Measurements from ENCODE around the gene CSAG1.
"Not testable (repeated sequence)": the region's sequence is repeated elsewhere in the genome, so short reads cannot be mapped to it uniquely, and the experiment has no call there.

The CSAG1 gene

DNA sequence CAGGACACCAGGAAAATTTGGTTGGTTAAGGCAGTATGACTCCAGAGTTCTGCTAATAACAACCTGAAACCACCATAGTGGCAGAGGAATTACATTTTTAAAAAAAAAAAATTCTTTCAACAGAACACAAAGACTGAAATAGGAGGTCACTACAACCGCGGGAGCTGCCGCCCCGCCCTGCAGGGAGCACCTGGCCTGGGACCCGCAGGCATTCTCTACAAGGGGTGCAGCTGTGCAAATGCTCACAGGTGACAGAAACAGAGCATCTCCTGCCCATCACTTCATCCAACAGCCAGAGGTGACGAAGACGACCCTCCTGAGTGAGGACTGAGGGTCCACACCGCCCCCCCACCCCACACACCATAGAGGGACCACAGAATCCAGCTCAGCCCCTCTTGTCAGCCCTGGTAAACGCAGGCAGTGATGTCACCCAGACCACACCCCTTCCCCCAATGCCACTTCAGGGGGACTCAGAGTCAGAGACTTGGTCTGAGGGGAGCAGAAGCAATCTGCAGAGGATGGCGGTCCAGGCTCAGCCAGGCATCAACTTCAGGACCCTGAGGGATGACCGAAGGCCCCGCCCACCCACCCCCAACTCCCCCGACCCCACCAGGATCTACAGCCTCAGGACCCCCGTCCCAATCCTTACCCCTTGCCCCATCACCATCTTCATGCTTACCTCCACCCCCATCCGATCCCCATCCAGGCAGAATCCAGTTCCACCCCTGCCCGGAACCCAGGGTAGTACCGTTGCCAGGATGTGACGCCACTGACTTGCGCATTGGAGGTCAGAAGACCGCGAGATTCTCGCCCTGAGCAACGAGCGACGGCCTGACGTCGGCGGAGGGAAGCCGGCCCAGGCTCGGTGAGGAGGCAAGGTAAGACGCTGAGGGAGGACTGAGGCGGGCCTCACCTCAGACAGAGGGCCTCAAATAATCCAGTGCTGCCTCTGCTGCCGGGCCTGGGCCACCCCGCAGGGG, 35.3 kb downstream of the CSAG1 start, which contains the start of gene MAGEA3:
TSS of gene MAGEA3 (plus strand) at position 843 of the 980 bp plus-strand sequence. CDS start 2,039 bp downstream, outside the sequence.
- not testable (repeated sequence) for DNase-seq

GRCh38 chrX:152681012-152681411, 52.5 kb downstream of the CSAG1 start:
- not testable (repeated sequence) for DNase-seq
